CMK (cell line): Measurements from ENCODE around the gene PSAT1.

Experiments
- DNase-seq: peaks from one replicate; pipeline ENCODE4 v3.0.0-alpha.2; 2010; ENCODE audit warnings: low read depth

The PSAT1 gene

DNA sequence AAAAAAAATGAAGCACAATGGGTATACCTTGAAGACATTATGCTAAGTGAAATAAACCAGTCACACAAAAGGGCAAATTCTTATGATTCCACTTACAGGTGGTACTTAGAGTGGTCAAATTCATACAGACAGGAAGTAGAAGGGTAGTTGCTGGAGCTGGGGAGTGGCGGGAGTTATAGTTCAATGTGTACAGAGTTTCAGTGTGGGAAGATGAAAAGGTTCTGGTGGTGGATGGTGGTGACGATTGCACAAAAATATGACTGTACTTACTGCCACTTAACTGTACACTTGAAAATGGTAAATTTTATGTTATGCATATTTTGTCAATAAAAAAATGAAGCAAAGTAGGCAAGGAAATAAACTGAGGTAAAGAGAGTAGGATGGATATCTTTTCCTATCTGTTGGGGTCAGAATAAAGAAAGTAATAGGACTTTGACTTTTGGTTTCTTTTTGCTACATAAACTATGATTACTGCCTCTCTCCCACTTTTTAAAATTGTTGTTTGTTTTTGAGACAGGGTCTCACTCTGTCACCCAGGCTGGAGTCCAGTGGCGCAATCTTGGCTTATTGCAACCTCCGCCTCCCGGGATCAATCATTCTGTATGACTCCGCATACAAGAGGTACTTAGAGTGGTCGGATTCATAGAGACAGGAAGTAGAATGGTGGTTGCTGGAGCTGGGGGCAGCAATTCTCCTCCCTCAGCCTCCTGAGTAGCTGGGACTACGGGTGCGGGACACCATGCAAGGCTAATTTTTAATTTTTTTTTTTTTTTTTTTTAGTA is 4.0 kb upstream of the PSAT1 start:
- no peak for DNase-seq

DNA sequence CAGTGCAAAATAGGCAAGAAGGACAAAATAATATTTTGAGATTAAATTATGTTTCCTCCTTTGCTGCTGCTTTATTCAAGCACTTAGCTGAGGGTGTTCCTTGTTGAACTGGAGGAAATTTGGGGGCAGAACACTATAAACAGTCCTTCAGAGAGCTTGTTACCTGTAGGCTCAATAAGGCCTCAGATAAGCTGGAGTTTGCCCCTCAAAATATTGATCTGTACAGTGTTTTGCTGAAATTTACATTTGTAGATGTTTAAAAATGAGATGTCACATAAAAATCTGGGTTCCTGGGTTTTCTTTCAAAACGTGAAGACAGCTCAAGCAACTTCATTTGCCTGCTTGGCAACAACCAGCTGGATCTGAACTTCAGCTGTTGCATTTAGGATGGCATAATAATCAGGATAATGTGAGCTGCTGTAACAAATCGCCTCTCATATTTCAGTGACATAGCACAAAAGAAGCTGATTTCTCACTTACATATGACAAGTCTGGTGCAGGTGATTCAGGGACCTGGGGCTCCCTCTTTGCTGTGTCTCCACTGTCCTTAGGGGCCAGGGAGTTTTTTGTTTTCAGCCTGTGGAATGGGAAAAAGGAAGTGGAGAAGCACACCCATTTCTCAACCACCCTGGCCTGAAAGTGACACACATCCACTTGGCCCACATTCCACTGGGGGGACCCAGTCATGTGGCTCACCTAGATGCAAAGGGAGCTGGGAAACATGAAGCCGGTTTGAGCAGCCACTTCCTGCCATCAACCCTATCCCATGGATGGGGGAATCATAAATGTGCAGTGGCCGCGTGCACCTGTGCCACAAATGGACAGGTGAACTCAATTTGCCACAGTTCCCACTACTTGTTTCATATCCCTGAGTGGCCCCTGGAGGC is 2.4 kb upstream of the PSAT1 start:
- DNase-seq, result no peak

DNA sequence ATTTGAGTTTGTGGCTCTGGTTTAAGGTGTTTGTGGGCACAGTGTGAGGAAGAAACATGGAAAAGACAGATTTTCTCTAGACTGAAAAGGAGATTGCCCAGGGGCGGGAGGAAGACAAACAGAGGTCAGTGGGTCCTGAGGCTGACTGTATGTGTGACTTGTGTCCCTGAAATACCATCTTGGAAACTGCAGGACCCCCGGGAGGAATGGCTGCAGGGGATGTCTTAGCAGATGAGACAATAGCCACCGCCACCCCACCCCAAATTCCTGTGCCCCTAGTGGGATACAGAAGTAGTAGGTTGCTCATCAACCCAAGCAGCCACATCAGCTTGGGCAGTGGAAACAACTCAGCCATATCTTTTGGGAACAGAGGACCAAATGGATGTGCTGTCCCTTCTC is 1.7 kb upstream of the PSAT1 start:
- DNase-seq, result no peak

DNA sequence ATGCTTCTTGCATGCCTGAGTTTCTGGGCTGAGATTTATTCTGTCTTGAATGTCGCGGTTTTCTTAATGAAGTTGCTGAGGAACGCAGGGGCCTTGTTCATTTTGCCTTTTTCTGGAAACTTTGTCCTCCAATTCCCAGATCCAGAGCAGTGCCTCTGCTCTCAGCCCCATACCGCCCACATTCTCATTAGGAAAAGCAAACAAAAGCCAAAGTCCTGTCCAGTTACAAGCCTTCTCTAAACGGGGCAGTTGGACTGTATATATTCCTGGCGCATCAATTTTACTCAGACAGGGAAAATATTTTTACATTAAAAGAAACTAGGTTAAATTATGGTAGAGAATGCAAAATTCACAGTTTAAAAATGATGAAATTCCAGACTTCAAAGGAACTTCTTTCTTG is 1.2 kb upstream of the PSAT1 start:
- no peak for DNase-seq

DNA sequence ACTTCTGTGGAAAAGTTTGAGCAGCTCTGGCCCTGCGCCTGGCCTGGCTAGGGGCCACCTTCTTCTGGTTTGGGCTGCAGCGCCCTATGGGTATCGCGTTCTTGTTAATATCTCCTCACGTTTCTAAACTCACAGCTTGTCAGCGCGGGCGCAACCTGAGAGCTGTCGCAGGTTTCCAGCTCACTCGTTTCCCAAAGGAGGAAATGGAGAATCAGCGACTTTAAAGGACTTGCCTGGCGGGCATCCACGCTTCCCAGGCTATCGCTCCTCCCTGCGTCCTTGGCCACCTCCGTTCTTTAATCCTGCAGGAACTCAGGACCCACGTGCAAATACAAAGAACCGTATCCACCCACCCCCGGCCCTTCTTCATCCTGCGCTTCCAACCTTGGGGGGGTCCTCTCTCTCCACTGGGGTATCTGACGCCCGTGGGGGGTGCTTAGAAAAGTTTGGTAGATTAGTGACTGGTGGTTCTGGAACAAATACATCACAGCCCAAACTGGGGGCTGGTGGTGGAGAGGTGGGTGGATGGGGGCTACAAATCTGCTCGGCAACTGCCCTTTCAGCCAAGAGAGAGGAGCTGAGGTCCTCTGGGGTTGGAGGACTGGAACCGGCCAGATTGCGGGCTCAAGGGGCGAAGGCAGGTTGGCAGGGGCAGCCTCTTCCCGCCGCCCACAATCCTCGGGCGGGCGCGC is 578 bp upstream of the PSAT1 start:
- DNase-seq, result no peak

DNA sequence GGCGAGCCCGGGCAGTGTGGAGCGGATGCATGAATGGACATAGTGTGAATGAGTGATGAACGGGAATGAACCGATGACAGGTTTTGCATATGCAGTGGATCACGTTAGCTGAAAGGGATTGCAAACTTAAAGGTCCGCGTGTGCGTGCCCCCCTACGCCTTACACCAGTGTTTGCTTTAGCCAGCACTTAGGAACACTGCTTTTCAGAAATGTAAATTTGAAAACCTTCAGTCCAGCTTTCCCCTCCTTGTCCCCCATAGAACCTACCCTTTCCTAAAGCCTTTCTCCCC is 692 bp downstream of the PSAT1 start:
- no peak for DNase-seq

DNA sequence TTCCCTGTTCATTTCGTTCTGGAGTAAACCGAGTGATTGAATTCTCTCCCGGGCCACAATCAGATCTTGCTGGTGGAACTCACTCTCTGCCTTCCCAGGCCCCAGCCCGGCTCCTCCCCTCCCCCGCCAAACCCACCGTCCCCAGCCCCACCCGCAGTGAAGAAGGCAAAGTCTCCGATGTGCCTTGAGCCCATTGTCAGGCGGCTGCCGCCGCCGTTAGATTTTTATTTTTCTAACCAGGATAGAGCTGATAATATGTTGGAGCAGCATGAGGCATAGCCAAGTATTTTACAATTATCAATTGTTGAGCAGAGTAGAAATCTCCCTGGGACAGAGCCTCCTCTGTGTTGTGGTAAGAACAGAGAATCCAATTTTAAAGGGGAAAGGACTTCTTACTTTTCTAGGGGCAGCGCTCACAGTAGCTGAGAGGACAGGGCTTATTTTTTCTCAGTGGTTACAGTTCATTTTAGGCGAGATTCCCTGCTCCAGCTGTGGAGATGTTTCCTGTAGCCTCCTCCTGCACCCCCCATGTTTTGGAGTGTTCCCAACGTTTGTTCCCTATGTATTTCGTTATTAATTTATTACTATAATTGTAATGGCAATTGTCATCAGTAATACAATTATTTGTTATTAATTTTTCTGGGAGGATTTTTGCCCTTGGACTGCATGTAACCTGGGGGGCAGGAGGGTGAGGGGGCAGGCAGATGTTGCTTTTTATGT is 1.3 kb downstream of the PSAT1 start:
- DNase-seq, result no peak

DNA sequence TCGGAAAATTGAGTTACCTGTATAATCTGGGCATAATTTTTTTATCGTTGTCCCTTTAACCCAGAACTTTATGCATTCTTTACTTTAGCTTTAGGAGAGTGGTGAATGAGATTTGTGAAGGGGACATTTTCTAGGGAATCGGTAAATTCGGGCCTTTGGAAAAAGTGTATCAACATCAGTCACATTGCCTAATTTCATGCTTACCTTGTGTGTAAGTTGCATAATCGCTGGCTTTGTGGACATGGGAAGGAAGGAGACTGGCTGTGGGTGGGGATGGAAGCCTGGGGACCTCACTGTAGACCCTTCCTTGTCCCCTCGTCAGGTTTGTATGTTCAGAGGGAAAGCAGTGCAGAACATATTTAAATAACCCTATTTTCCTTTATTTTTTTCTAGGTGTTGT is 3.3 kb downstream of the PSAT1 start:
- DNase-seq, result no peak

DNA sequence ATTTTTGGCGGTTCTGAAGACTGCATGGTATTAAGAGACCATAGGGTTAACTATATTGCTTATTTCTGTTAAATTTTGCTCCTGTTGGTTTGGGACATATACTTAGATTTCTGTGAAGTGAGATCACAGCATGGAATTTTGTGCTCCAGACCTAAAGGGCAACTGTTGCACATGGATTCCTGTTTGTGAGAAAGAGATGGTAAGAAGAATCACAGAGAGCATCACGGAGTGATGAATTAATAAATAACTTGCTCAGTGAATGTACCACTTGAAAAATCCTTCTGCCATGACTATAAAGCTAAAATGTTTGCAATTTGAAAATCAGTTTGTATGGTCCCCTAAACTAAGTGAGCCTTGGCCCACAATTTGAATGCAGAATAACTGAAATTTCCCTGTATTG is 4.5 kb downstream of the PSAT1 start:
- no peak for DNase-seq

DNA sequence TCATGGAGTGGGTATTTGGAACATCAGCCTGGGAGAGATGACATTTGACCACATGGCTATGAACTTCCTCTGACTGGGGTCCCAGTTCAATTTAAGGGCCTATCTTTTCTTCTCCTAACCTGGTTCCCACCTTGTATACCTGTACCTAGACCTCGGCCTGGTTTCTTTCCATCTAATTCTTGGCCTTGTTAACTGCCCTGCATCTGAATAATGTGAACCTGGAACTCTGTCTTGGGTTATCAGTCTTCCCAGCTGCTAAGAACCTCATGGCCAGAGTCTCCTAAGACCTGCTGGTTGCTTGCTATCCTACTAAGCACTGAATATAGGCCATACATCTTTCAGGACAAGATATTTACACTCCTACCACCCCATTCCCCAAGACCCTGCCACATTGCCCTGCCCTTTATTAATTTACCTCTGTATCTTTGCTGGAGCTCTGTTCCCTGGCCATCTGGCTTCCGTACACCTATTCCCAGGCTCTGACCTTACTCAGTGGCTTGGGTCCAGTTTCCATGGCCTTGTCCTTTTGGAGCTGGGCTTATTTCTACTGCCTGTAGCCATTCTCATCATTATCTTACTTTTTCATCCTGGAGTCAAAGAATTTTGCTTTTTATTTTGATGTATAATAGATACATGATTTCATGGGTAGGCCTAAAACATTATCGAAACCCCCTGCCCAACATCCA is 6.6 kb downstream of the PSAT1 start:
- no peak for DNase-seq

DNA sequence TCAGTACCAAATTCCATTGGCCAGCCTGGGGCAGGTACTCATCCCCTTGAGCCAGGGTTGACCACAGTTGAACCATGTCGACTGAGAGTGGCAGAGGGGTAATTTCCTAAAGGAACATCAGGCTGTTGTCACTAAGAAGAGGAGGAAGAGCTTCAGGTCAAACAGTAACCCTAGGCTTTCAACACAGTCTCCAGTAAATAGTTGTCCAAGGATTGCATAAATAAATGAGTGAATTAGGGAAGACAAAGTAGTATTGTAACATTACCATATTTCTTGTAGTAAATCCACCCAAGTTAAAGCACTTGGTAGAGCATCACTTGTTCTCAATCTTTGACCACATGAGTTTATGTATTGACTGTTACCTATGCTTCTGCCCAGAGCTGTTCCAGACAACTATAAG is 7.4 kb downstream of the PSAT1 start:
- no peak for DNase-seq

DNA sequence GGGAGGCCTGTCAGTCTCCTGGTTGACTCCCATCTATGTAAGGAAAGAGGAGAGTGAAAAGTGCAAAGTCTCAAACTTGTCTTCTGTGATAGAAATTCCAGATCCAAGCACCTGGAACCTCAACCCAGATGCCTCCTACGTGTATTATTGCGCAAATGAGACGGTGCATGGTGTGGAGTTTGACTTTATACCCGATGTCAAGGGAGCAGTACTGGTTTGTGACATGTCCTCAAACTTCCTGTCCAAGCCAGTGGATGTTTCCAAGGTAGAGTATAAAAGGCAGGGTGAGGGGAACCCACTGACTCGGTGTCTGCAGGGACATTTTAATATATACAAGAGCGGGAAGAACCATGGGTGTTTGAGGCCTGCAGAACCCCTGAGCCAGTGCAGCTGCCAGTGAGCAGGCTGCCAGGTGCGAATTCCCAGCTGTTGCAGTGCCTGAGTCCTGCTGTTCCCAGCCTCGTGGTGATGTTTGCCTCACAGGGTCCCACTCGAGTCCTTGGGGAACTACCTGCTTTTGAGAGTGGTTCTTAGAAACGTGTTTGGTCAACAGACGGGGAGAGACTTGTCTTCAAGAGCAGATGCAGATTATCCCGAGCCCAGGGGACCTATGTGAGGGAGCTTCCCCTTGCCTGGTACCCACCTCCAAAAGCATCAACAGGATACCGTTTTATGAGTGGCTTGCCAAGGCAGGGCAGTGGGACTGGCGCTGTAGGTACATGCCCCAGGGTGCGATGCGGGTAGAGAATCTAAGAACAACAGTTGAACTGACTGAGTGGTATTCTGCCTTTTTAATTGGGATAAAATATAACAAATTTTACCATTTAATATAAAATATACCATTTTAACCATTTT is 9.5 kb downstream of the PSAT1 start:
- DNase-seq, result no peak

DNA sequence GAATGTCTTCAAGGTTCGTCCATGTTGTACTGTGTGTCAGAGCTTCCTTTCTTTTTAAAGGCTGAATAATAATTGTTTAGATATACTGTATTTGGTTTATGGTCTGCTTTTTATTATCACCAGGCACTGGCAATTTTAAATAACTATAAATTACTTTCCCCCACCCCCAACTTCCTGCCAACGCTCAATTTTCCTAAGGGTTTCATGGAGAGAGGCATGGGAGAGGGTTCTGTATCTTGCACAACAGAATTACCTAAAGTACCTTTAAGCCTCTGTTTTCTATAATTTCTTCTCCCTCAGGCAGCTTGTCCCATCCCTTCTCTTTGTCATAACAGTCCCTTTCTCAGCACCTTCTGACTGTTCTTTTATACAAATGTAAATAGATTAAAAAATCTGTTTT is 10.4 kb downstream of the PSAT1 start:
- DNase-seq, result no peak

DNA sequence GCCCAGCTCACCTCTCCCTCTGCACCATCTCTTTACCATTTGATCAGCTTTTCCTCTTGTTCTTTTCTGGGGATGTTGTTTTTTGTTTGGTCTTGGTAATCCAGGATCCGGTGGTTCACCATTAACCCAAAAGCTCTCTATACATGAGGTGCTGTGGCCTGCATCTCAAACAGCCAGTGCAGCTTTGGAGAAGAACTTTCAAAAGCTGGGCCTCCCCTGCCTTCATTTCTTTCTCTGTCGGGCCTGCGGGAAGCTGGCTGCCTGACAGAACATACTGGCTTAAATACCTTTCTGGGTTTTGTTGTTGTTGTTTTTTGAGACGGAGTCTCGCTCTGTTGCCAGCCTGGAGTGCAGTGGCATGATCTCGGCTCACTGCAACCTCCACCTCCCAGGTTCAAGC is 12.1 kb downstream of the PSAT1 start:
- DNase-seq, result no peak

DNA sequence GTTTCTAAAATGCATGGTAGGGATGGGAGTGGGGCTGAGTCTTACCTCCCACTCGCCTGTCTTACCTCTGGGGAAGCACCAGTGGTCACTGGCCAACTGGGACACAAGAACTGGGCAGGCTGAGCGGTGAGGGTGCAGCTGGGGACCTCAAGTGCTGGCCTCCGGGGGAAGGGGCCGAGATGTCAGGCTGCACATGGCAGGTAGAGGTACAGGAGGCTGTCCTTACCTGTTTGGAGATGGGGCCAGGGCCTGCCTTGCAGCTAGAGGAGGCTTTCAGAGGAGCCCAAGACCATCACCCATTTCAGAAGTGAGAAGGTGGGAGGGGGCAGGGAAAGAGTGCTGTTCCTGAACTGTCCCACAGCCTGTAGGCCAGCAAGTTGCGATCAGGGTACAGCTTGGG is 14.2 kb downstream of the PSAT1 start:
- no peak for DNase-seq

DNA sequence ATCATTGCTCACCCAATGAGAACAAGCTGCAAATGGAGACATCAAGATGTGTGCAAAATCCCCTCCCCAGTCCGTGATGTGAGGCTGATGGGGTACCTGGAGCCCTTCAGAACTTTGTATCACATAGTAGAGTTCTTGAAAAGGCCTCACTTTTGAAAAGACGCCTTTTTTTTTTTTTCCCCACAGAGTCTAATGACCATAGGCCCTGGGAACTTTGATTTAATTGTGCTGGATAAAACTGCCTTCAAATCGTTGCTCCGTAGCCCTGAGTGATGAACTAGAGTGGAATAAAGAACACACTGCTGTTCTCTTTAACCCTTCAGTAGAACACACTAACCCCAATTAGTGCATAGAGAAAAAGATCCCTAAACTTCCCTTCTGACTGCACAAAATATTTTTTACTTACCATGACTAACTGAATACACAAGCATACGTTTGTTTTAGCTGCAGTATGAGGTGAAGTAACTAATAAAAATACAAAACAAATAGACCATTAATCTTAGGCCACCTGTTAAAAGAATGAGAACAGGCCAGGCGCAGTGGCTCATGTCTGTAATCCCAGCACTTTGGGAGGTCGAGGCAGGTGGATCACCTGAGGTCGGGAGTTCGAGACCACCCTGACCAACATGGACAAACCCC is 15.1 kb downstream of the PSAT1 start:
- DNase-seq, result no peak

DNA sequence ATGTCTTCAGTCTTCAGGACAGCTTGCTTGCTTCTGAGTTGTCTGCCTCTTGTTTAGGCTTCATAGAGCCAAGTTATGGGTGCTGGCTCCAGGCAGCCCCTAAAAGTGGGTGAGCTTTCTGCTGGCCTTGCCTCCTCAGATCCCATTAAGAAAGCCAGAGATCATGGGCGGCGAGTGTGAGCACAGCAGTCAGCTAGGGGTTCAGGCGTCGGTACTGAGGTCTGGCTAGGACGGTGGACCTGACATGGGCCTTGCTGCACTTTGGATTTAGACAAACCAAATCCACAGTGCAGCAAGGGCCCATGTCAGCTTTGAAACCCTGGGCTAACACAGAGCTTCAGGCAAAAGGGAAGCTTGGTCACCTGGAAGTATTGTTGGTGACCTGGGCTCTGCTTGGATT is 17.6 kb downstream of the PSAT1 start:
- no peak for DNase-seq

DNA sequence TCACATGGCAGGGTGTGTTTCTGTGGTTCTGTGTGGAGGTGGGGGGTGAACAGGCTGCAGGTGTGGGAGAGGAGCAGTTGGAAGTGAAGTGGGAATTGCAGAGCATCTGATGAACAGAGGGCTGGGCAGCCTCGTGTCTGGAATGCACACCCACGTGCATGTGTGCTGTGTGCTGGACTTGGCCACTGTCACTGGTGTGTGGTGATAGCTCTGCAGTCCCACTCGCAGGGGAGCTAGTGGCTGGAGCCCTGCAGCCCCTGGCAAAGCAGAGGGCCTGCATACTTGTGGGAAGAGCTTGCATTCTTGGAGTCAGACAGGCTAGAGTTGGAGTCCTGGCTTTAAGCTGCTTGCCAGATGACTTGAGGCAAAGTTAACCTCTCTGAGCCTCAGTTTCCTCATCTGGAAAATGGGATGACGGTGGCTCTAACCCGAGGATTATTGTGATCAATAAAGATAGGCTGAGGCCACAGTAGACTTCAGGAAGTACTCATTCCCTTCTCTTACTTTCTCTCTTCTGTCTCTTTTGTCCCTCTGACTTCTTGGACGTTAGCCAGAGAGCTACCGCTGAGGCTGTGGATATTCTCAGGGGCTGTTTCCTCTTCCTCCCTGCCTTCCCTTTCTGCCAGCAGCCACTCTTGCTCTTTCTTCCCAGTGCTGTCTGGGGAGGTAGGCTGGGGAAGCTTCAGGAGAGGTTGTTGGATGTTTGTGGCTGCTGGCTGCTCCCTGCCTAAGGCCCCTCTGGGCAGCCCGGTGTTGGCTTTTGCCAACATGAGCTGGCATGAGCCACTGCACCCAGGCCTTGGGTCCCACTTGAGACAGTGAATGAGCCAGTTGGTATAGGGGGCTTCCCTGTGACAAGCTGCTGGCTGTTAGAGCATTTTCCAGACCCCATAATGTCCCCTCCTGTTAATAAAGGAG is 18.3 kb downstream of the PSAT1 start:
- DNase-seq, result no peak

DNA sequence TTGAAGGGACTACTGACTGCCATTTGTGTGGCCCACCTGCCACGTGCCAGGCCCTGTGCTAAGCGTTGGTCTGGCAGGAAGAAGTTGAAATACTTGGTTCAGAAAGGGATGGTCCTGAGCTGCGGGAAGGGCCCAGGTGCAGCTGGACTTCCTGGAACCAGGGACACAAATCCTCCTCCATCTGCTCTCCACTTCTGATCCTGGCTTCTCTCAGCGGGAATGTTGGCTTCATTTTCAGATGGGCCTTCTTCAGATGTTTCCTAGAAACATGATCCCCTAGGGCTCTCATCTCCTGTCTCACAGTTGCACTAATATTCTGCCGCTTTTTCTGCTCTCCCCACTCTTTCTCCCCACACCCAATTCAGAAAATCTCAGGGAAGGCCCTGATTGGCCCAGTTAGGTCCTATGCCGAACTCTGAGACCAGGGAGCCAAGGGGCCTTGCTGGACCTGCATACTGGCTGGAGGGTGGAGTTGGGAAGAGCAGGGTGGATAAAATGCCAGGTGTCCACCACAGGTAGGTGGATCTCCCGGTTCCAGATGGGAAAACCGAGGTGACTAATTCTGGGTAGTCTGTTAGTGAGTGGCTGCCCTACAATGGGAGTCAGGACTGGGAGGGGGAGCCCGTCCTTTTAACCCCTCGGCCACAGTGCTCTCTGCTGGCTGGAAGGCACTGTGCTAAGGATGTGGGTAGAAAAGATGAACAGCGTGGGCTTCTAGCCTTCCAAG is 19.4 kb downstream of the PSAT1 start:
- no peak for DNase-seq
